LNCaP clone FGC (cell line): ENCODE results near the gene EFNB1.

Experiments
- DNase-seq: peaks from one replicate; pipeline ENCODE4 v3.0.0-alpha.2; 2011; ENCODE audit warnings: low read depth
- H3K4me3 ChIP-seq: 2 replicates; pipeline ENCODE4 v1.5.1; 2011; ENCODE audit warnings: mild to moderate bottlenecking, low read depth, low read length, control low read depth
- CTCF ChIP-seq: IDR thresholded peaks from 2 replicates; pipeline ENCODE4 v1.5.1; 2012; ENCODE audit warnings: mild to moderate bottlenecking; ENCODE audit not compliant: control insufficient read depth, insufficient read depth; ENCODE audit errors: extremely low read depth

Gene EFNB1

GRCh38 chrX:68872171-68872570 lies 43.4 kb downstream of the EFNB1 start:
- DNase-seq = no peak
- TF ChIP-seq CTCF = no peak
- no peak overlapping the region for H3K4me3 ChIP-seq

- no peak for TF ChIP-seq CTCF
- no peak overlapping the region for H3K4me3 ChIP-seq
- DNase-seq = no peak
Observed at GRCh38 chrX:68874076-68874475, 45.3 kb downstream of the EFNB1 start.

- DNase-seq = no peak
- H3K4me3 ChIP-seq = no peak overlapping the region
- TF ChIP-seq CTCF = no peak
Observed at GRCh38 chrX:68876731-68877130, 47.9 kb downstream of the EFNB1 start.

GRCh38 chrX:68877606-68878005 lies 48.8 kb downstream of the EFNB1 start:
- no peak for DNase-seq
- no peak for TF ChIP-seq CTCF
- no peak overlapping the region for H3K4me3 ChIP-seq

- no peak for TF ChIP-seq CTCF
- no peak overlapping the region for H3K4me3 ChIP-seq
- DNase-seq = no peak
Observed at GRCh38 chrX:68878977-68879645, 50.3 kb downstream of the EFNB1 start.

- no peak for DNase-seq
- H3K4me3 ChIP-seq = no peak overlapping the region
- TF ChIP-seq CTCF = no peak
Observed at GRCh38 chrX:68880846-68881552, 52.2 kb downstream of the EFNB1 start.
